A673 (cell line): ENCODE results near the gene CACNA2D1. TPM values are rescaled to one million over a fixed set of nuclear protein-coding genes. Genes with fewer than 3 reads are reported as not detected.

Source experiments
- BruUV-seq: library from RNA; stranded (reverse); fragments of 400-500 nt; replicated peaks from 2 replicates; lab custom pipeline; 2021; lab: Mats Ljungman, UMichigan
- CTCF ChIA-PET: fragments of 300-600 bp; sonication (Branson Sonifier 250); formaldehyde crosslinking; loops from one replicate; lab custom pipeline; 2022; ENCODE audit warnings: antibody characterized with exemption; lab: Charles Lee
- POLR2A ChIA-PET: fragments of 300-600 bp; sonication (Branson Sonifier 250); formaldehyde crosslinking; loops from one replicate; lab custom pipeline; 2022; ENCODE audit warnings: antibody characterized with exemption; ENCODE audit not compliant: low non-redundant PET; lab: Charles Lee
- DNase-seq: peaks from one replicate; pipeline ENCODE4 v3.0.0-alpha.2; 2015; ENCODE audit warnings: low spot score
- H3K27ac ChIP-seq: fragments of 200-600 bp; sonication (generic); 2 replicates; pipeline ENCODE4 v1.5.1; 2016; ENCODE audit warnings: mixed run types, low read depth, mild to moderate bottlenecking, mixed read lengths, antibody characterized with exemption, low read length; ENCODE audit not compliant: poor library complexity, severe bottlenecking
- H3K27me3 ChIP-seq: fragments of 200-600 bp; sonication (generic); replicated peaks from 2 replicates; pipeline ENCODE4 v1.6.1; 2017; ENCODE audit warnings: mixed run types, low read depth, mild to moderate bottlenecking, mixed read lengths, antibody characterized with exemption, low read length; ENCODE audit not compliant: insufficient read depth, poor library complexity
- H3K36me3 ChIP-seq: fragments of 200-600 bp; sonication (generic); 2 replicates; pipeline ENCODE4 v1.6.1; 2016; ENCODE audit warnings: mixed run types, mild to moderate bottlenecking, mixed read lengths, antibody characterized with exemption, low read length; ENCODE audit not compliant: insufficient read depth, poor library complexity, severe bottlenecking
- H3K4me1 ChIP-seq: fragments of 200-600 bp; sonication (generic); 2 replicates; pipeline ENCODE4 v1.6.1; 2017; ENCODE audit warnings: mixed run types, mild to moderate bottlenecking, mixed read lengths, antibody characterized with exemption, low read length; ENCODE audit not compliant: insufficient read depth, poor library complexity, severe bottlenecking
- H3K4me3 ChIP-seq: fragments of 200-600 bp; sonication (generic); 2 replicates; pipeline ENCODE4 v1.5.1; 2016; ENCODE audit warnings: low read depth, mixed run types, mild to moderate bottlenecking, mixed read lengths, low read length; ENCODE audit not compliant: poor library complexity, severe bottlenecking
- H3K9me3 ChIP-seq: fragments of 200-600 bp; sonication (generic); 2 replicates; pipeline ENCODE4 v1.6.1; 2016; ENCODE audit warnings: mixed run types, low read depth, mild to moderate bottlenecking, mixed read lengths, antibody characterized with exemption, low read length; ENCODE audit not compliant: poor library complexity, severe bottlenecking
- CTCF ChIP-seq: fragments of 300-800, 200-600 bp; sonication (generic); conservative IDR thresholded peaks from 2 replicates; pipeline ENCODE4 v1.5.1; 2017; ENCODE audit warnings: low read depth, mild to moderate bottlenecking, antibody characterized with exemption, low read length, moderate library complexity, mixed read lengths
- EZH2 ChIP-seq: fragments of 200-600 bp; sonication (generic); IDR thresholded peaks from 2 replicates; pipeline ENCODE4 v1.6.1; 2017; ENCODE audit warnings: borderline replicate concordance, low read depth, mild to moderate bottlenecking, mixed read lengths, antibody characterized with exemption, low read length; ENCODE audit not compliant: poor library complexity, severe bottlenecking
- intact Hi-C: fragments of 100-400 bp; cut with micrococcal nuclease; formaldehyde crosslinking; loops from one replicate; pipeline ENCODE4 v1.10.0; 2022; ENCODE audit not compliant: unreplicated experiment
- total RNA-seq: library from RNA; stranded (reverse); gene quantifications from 2 replicates; pipeline ENCODE4 v1.2.3, GENCODE V29; 2021

CACNA2D1 gene
- total RNA-seq, 1 experiment from 2014 or later, result 49.1 TPM

GRCh38 chr7:82294865-82295264, 148.7 kb downstream of the CACNA2D1 start:
- H3K9me3 ChIP-seq, result peaks cover 8% of the 10 kb centered on the region
- ChIA-PET POLR2A (no interaction called here), CTCF (no interaction called here)
- no peak overlapping the region for H3K4me3 ChIP-seq
- H3K36me3 ChIP-seq, result no peaks in the 10 kb centered on the region
- intact Hi-C loops, result no loop called here
- no peaks in the 10 kb centered on the region for H3K27me3 ChIP-seq
- TF ChIP-seq CTCF (no peak), EZH2 (no peak)
- BruUV-seq, result TSS peak; percentile 79
- peaks cover 10% of the 10 kb centered on the region for H3K4me1 ChIP-seq
- no peak overlapping the region for H3K27ac ChIP-seq
- DNase-seq, result no peak

- BruUV-seq, result no TSS peak
- Histone ChIP-seq H3K9me3 (peaks cover 8% of the 10 kb centered on the region), H3K27ac (no peak overlapping the region), H3K4me1 (peaks cover 11% of the 10 kb centered on the region), H3K27me3 (no peaks in the 10 kb centered on the region), H3K36me3 (no peaks in the 10 kb centered on the region), H3K4me3 (no peak overlapping the region)
- CTCF ChIA-PET, result no interaction called here
- TF ChIP-seq CTCF (no peak), EZH2 (no peak)
- intact Hi-C loops, result no loop called here
- POLR2A ChIA-PET, result no interaction called here
- DNase-seq, result no peak
These were observed 149.2 kb downstream of the CACNA2D1 start for GRCh38 chr7:82294382-82294784.

- TF ChIP-seq EZH2 (no peak), CTCF (no peak)
- no peak overlapping the region for H3K4me3 ChIP-seq
- peaks cover 20% of the 10 kb centered on the region for H3K4me1 ChIP-seq
- intact Hi-C loops, result no loop called here
- no peaks in the 10 kb centered on the region for H3K27me3 ChIP-seq
- no peaks in the 10 kb centered on the region for H3K36me3 ChIP-seq
- BruUV-seq, result no TSS peak
- no peak overlapping the region for H3K27ac ChIP-seq
- peaks cover 8% of the 10 kb centered on the region for H3K9me3 ChIP-seq
- ChIA-PET CTCF (interaction anchor here (0.5 kb wide), 1 partner anchor 100 kb away, joined by 4 read pairs; no protein-coding TSS in a partner anchor), POLR2A (interaction anchor here (0.6 kb wide), 1 partner anchor 26 kb away, joined by 4 read pairs; no protein-coding TSS in a partner anchor)
- DNase-seq, result no peak
These were observed 150.1 kb downstream of the CACNA2D1 start for GRCh38 chr7:82293467-82293866.
